ENCODE results near the gene KIRREL1.

DNA sequence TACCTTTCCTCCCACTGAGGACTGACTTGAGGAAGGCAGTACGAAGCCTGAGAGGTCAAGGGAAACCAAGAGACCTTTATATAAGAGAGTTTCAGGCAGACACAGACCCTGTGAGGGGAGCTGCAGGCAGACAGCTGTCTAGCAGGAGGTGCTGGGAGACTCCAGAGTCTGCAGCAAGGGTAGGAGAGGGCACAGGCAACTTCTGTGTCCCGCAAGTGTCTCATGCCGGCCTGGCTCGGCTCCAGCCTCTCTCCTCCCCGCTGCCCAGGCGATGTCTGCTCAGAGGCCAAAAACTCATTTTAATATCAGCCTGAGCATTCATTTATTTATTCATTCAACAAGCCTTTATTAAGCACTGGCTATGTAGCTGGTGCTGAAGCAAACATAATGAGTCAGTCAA is 83.0 kb downstream of the KIRREL1 start:
- TF ChIP-seq USF2 (IDR thresholded peaks at IDR 0.05; ENCODE audit: low read length) (no peak), CTCF (IDR thresholded peaks at IDR 0.05; ENCODE audit: control extremely low read depth in 1 of 3, insufficient read depth in 1 of 3, low read depth in 1 of 3, low read length in 3 of 3) (no peak)
